PC-9 (cell line): ENCODE data around the gene CMSS1. TPM values are rescaled to one million over a fixed set of nuclear protein-coding genes. Genes with fewer than 3 reads are reported as not detected.

Source experiments
- BruUV-seq: library from RNA; stranded (reverse); fragments of 400-500 nt; replicated peaks from 2 replicates; lab custom pipeline; 2021; lab: Mats Ljungman, UMichigan
- CTCF ChIA-PET: fragments of 300-600 bp; sonication (Branson Sonifier 250); formaldehyde crosslinking; loops from one replicate; lab custom pipeline; 2022; ENCODE audit warnings: antibody characterized with exemption; lab: Charles Lee
- POLR2A ChIA-PET: fragments of 300-600 bp; sonication (Branson Sonifier 250); formaldehyde crosslinking; loops from one replicate; lab custom pipeline; 2022; ENCODE audit warnings: antibody characterized with exemption; ENCODE audit not compliant: unreplicated experiment; lab: Charles Lee
- DNase-seq, 2 experiments: peaks; one replicate each; pipeline versions ENCODE4 v3.0.0 to v3.0.0-alpha.2; 2015 to 2022; ENCODE audit warnings: mixed read lengths in 1 of 2
- H2AFZ ChIP-seq: fragments of 200-600 bp; sonication (generic); 2 replicates; pipeline ENCODE4 v1.8.1; 2017; ENCODE audit warnings: antibody characterized with exemption
- H3F3A ChIP-seq: fragments of 200-600 bp; sonication (generic); 2 replicates; pipeline ENCODE4 v1.8.1; 2017; ENCODE audit warnings: antibody characterized with exemption, mild to moderate bottlenecking, low read depth; ENCODE audit not compliant: insufficient read depth
- H3K27ac ChIP-seq: fragments of 200-600 bp; sonication (generic); 2 replicates; pipeline ENCODE4 v1.6.1; 2016; ENCODE audit warnings: mixed run types
- H3K27me3 ChIP-seq: fragments of 200-600 bp; sonication (generic); 2 replicates; pipeline ENCODE4 v1.6.1; 2016; ENCODE audit warnings: low read depth, mixed run types; ENCODE audit not compliant: insufficient read depth
- H3K36me3 ChIP-seq: fragments of 200-600 bp; sonication (generic); 2 replicates; pipeline ENCODE4 v1.6.1; 2016; ENCODE audit warnings: low read depth, mixed run types
- H3K4me1 ChIP-seq: fragments of 200-600 bp; sonication (generic); replicated peaks from 2 replicates; pipeline ENCODE4 v1.6.1; 2016; ENCODE audit warnings: mixed run types; ENCODE audit not compliant: insufficient read depth
- H3K4me2 ChIP-seq: fragments of 200-600 bp; sonication (generic); 2 replicates; pipeline ENCODE4 v1.6.1; 2017; ENCODE audit warnings: mixed run types
- H3K4me3 ChIP-seq: fragments of 200-600 bp; sonication (generic); 2 replicates; pipeline ENCODE4 v1.6.1; 2016; ENCODE audit warnings: mixed run types
- H3K79me2 ChIP-seq: fragments of 200-600 bp; sonication (generic); 2 replicates; pipeline ENCODE4 v1.6.1; 2017; ENCODE audit warnings: low read depth, mixed run types
- H3K9me2 ChIP-seq: fragments of 200-600 bp; sonication (generic); 2 replicates; pipeline ENCODE4 v1.8.1; 2017; ENCODE audit warnings: mild to moderate bottlenecking; ENCODE audit not compliant: insufficient read depth
- H3K9me3 ChIP-seq: fragments of 200-600 bp; sonication (generic); 2 replicates; pipeline ENCODE4 v1.8.1; 2016; ENCODE audit warnings: low read depth; ENCODE audit not compliant: insufficient read depth
- H4K20me1 ChIP-seq: fragments of 200-600 bp; sonication (generic); 2 replicates; pipeline ENCODE4 v1.8.1; 2017; ENCODE audit not compliant: insufficient read depth
- EZH2 ChIP-seq: fragments of 200-600 bp; sonication (generic); IDR thresholded peaks from 2 replicates; pipeline ENCODE4 v1.8.0; 2017; ENCODE audit warnings: antibody characterized with exemption, low read depth
- intact Hi-C: fragments of 100-400 bp; cut with micrococcal nuclease; formaldehyde crosslinking; loops from one replicate; pipeline ENCODE4 v1.10.0; 2022; ENCODE audit not compliant: unreplicated experiment
- total RNA-seq: library from RNA; stranded (reverse); gene quantifications from 2 replicates; pipeline ENCODE4 v1.2.3, GENCODE V29; 2021
- TF ChIP-seq, protein P1 (sequence below): fragments of 200-600 bp; sonication (generic); conservative IDR thresholded peaks from 2 replicates; pipeline ENCODE4 v1.6.1; 2017; ENCODE audit warnings: mixed run types, antibody characterized with exemption, mild to moderate bottlenecking, moderate library complexity

CMSS1 gene
- total RNA-seq, 1 experiment from 2014 or later: 98.9 TPM

DNA sequence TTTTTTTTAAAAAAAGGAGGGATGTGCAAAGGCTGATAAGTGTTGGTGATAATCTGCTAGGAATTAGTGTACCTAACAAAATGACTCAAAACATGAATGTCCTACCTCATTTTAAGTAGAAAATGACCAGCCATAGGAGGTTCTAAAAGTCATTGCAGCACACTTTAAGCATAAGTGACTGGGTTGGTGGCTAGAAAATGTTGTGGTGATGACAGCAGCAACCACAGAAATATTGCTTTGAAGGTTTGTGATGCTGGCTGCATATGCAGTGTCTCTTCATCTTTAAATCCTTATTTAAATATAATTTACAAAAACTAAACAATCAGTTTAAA is 55.2 kb downstream of the CMSS1 start:
- CTCF ChIA-PET: no interaction called here
- Histone ChIP-seq H3K79me2 (peaks cover 82% of the 10 kb centered on the region), H3K9me3 (no peaks in the 10 kb centered on the region), H3K4me1 (peaks cover 69% of the 10 kb centered on the region), H3K4me3 (0 out of 2 replicates have a peak overlapping the region, but pooled peaks have one; percentile 2), H3K4me2 (peak overlapping the region; percentile 81), H3F3A (peaks cover 12% of the 10 kb centered on the region; the same call in 1 of the 2 replicates), H2AFZ (no peak overlapping the region), H3K27ac (0 out of 2 replicates have a peak overlapping the region, but pooled peaks have one; percentile 0), H3K27me3 (no peaks in the 10 kb centered on the region), H3K36me3 (no peaks in the 10 kb centered on the region), H3K9me2 (no peaks in the 10 kb centered on the region), H4K20me1 (no peaks in the 10 kb centered on the region)
- BruUV-seq: no TSS peak
- intact Hi-C loops: no loop called here
- POLR2A ChIA-PET: no interaction called here
- TF ChIP-seq EZH2: no peak
- TF ChIP-seq, protein P1, sequence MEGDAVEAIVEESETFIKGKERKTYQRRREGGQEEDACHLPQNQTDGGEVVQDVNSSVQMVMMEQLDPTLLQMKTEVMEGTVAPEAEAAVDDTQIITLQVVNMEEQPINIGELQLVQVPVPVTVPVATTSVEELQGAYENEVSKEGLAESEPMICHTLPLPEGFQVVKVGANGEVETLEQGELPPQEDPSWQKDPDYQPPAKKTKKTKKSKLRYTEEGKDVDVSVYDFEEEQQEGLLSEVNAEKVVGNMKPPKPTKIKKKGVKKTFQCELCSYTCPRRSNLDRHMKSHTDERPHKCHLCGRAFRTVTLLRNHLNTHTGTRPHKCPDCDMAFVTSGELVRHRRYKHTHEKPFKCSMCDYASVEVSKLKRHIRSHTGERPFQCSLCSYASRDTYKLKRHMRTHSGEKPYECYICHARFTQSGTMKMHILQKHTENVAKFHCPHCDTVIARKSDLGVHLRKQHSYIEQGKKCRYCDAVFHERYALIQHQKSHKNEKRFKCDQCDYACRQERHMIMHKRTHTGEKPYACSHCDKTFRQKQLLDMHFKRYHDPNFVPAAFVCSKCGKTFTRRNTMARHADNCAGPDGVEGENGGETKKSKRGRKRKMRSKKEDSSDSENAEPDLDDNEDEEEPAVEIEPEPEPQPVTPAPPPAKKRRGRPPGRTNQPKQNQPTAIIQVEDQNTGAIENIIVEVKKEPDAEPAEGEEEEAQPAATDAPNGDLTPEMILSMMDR: no peak
- DNase-seq: no peak

DNA sequence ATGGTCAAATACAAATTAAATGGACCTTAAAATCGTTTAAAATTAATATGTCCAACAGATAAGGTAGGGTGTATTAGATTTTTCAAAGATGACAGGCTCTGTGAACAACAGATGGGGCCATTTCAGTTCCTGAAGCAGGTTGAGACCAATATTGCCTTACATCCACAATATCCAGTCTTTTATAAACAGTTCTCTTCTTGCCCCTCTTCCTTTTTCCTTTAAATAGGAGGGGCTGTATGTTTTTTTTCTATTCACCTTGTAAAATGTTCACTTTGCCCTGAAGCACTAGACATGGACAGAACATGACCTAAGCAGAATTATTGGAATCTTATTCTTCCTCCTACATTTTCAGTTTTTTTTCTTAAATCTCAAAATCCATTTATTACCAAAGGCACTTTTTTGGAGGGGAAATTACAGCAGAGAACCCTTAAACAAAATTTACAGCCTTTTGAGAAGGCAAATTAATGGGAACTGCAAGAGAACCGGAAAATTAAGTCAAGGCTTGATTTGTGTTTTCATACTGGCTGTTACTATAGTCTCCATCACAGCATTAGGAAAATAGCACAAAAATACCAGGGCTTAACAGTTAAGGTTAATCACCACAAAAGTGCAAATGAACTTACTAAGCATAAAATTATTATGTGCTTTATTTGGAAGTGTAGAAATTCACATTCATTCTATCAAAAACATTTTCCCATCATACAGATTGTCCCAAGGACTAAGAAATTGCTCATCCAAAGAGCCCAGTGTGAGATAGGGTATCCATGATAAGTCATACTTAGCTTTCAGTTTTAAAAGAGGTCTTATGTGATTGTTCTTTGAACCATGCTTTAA is 55.8 kb downstream of the CMSS1 start:
- Histone ChIP-seq H3K4me2 (peak overlapping the region; percentile 81), H3K27ac (peak overlapping the region; percentile 0; the same call in 1 of the 2 replicates), H2AFZ (no peak overlapping the region), H3K36me3 (no peaks in the 10 kb centered on the region), H3K4me3 (peak overlapping the region; percentile 65; the same call in 1 of the 2 replicates), H3K9me2 (no peaks in the 10 kb centered on the region), H4K20me1 (no peaks in the 10 kb centered on the region), H3K27me3 (no peaks in the 10 kb centered on the region), H3F3A (peaks cover 12% of the 10 kb centered on the region; the same call in 1 of the 2 replicates), H3K4me1 (peaks cover 68% of the 10 kb centered on the region), H3K79me2 (peaks cover 76% of the 10 kb centered on the region), H3K9me3 (no peaks in the 10 kb centered on the region)
- TF ChIP-seq EZH2: no peak
- TF ChIP-seq, protein P1: no peak
- intact Hi-C loops: loop anchor here (2.0 kb wide), 2 partner anchors 13 to 29 kb away; no protein-coding TSS in a partner anchor
- CTCF ChIA-PET: interaction anchor here (0.6 kb wide), 1 partner anchor 380 kb away, joined by 4 read pairs; no protein-coding TSS in a partner anchor
- BruUV-seq: no TSS peak
- DNase-seq: no peak
- POLR2A ChIA-PET: interaction anchor here (0.6 kb wide), 1 partner anchor 42 kb away, joined by 23 read pairs; no protein-coding TSS in a partner anchor

DNA sequence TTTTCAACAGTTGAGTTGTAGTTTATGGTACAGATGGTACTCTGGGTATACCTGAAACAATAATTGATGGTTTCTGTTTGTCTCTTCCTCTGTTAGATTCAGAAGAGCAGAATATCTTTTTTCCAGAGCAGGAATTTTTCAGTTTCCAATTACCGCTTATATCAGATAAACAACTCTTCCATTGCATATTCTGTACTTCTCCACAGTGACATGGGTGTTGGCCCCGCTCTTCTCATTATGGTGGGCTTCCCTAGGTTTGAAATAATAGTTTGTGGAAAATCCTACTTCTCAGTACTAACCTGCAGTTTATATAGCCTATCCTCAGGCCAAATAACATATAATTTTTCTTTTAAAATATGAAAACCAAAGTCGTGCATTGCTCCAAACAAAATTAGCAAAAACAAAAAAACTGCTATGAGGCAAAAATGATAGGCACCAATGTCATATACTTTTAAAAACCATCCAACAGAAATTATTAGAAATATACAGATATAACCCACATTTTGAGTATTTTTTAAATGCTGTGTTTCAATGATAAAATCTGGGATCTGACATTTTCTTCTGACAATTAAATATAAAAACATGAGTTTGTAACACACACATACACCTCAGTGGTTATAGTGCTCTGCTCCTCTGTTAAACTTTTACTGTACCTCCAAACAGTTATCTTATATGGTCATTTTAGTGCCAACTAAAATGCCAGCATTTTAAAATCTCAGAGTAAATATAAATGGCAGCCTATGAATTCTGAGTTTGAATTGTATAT is 56.8 kb downstream of the CMSS1 start:
- TF ChIP-seq EZH2: no peak
- TF ChIP-seq, protein P1: no peak
- H4K20me1 ChIP-seq: no peaks in the 10 kb centered on the region
- no peaks in the 10 kb centered on the region for H3K9me2 ChIP-seq
- peak overlapping the region; percentile 60; the same call in 1 of the 2 replicates for H3K27ac ChIP-seq
- H3K4me3 ChIP-seq: peak overlapping the region; percentile 65
- H3K4me1 ChIP-seq: peaks cover 65% of the 10 kb centered on the region
- H3K4me2 ChIP-seq: peak overlapping the region; percentile 81
- DNase-seq: no peak
- H3K27me3 ChIP-seq: no peaks in the 10 kb centered on the region
- intact Hi-C loops: loop anchor here (2.0 kb wide), 2 partner anchors 14 to 28 kb away; no protein-coding TSS in a partner anchor
- no peaks in the 10 kb centered on the region for H3K36me3 ChIP-seq
- no TSS peak for BruUV-seq
- no peak overlapping the region for H2AFZ ChIP-seq
- peaks cover 72% of the 10 kb centered on the region for H3K79me2 ChIP-seq
- POLR2A ChIA-PET: interaction anchor here (0.6 to 1.4 kb wide), 2 partner anchors 12 to 43 kb away, joined by 13 to 23 read pairs; no protein-coding TSS in a partner anchor
- CTCF ChIA-PET: interaction anchor here (0.6 kb wide), 1 partner anchor 379 kb away, joined by 4 read pairs; no protein-coding TSS in a partner anchor
- peaks cover 12% of the 10 kb centered on the region; the same call in 1 of the 2 replicates for H3F3A ChIP-seq
- no peaks in the 10 kb centered on the region for H3K9me3 ChIP-seq
